Astrocyte of the cerebellum (primary cell): ENCODE measurements around the gene ZSWIM5.
A peak's percentile ranks its signal among the peaks of the same experiment; 100 is the strongest.

ENCODE experiments used
- DNase-seq: peaks from one replicate; pipeline ENCODE4 v3.0.0-alpha.2; 2011; ENCODE audit warnings: low read depth
- H3K4me3 ChIP-seq: 2 replicates; pipeline ENCODE4 v1.5.1; 2011; ENCODE audit warnings: mild to moderate bottlenecking, low read depth, low read length, moderate library complexity
- in situ Hi-C: cut with HindIII; loops from 2 replicates; pipeline ENCODE4 v1.10.0; 2017; ENCODE audit warnings: low sequenced_read_pairs
- TF ChIP-seq, protein P1 (sequence below): IDR thresholded peaks from 2 replicates; pipeline ENCODE4 v1.5.1; 2012; ENCODE audit warnings: low read length, low read depth, moderate library complexity, mild to moderate bottlenecking; ENCODE audit errors: missing control alignments

The ZSWIM5 gene

DNA sequence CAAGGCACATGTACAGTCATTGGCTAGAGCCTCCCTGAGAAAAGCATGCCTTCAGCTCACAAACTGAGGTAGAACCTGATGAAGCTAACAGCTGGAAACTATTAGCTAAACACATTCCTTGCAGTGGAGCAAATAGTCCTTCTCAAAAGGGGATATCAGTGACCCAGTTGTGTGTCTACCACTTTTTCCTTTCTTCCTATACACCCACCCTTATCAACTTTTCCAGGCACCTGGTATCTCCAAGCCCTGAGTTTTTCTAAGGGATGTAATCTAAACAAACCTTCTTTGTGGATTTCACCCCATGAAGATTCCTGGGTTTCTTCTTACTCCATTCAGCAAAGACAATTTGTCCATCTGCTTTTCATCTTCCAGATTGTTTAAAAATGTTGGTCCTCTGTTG lies 10.5 kb upstream of the ZSWIM5 start:
- TF ChIP-seq, protein P1, sequence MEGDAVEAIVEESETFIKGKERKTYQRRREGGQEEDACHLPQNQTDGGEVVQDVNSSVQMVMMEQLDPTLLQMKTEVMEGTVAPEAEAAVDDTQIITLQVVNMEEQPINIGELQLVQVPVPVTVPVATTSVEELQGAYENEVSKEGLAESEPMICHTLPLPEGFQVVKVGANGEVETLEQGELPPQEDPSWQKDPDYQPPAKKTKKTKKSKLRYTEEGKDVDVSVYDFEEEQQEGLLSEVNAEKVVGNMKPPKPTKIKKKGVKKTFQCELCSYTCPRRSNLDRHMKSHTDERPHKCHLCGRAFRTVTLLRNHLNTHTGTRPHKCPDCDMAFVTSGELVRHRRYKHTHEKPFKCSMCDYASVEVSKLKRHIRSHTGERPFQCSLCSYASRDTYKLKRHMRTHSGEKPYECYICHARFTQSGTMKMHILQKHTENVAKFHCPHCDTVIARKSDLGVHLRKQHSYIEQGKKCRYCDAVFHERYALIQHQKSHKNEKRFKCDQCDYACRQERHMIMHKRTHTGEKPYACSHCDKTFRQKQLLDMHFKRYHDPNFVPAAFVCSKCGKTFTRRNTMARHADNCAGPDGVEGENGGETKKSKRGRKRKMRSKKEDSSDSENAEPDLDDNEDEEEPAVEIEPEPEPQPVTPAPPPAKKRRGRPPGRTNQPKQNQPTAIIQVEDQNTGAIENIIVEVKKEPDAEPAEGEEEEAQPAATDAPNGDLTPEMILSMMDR, result no peak
- H3K4me3 ChIP-seq, result no peak overlapping the region
- in situ Hi-C loops, result no loop called here
- DNase-seq, result no peak

DNA sequence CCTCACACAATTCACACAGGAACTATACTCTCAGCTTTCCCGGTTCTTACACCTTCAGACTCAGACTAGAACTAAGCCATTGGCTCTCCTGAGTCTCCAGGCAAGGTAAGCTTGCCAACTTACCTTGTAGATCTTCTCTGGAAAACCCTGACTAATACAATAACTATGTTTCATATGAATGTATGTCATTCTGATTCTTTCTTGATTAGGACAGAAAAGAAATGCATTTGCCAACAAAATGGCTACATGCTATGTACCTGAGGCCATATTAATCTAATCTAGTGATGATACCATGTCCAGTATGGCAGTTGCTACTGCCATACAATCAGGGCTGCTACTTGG lies 9.8 kb upstream of the ZSWIM5 start:
- in situ Hi-C loops, result no loop called here
- H3K4me3 ChIP-seq, result no peak overlapping the region
- no peak for DNase-seq
- TF ChIP-seq, protein P1, result no peak

DNA sequence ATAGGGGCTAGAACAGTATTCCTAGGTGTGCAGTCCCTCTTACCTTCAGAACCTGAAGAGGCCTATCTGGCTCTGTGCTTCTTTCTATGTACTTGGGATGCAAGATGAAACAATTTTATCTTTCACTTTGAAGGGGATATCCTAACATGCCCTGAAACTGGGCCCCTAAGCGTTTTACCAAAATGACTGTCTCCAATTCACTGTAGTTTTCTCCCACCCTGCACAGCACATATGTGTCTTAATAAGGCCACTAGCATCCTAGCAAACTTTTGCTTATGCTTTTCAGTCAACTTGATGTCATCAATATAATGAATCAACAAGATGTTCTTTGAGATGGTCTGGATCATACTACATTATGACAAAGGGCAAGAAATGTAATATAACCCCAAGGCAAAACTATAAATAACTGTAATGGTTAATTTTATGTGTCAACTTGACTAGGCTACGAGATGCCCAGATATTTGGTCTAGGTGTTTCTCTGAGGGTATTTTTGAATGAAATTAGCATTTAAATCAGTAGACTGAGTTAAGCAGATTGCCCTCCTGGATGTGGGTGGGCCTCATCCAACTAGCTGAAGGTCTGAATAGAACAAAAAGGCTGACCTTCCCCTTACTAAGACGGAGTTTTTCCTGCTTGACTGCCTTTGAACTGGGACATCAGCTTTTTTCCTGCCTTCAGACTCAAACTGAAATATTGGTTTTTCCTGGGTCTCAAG lies 9.2 kb upstream of the ZSWIM5 start:
- DNase-seq, result no peak
- TF ChIP-seq, protein P1, result no peak
- in situ Hi-C loops, result no loop called here
- no peak overlapping the region for H3K4me3 ChIP-seq

DNA sequence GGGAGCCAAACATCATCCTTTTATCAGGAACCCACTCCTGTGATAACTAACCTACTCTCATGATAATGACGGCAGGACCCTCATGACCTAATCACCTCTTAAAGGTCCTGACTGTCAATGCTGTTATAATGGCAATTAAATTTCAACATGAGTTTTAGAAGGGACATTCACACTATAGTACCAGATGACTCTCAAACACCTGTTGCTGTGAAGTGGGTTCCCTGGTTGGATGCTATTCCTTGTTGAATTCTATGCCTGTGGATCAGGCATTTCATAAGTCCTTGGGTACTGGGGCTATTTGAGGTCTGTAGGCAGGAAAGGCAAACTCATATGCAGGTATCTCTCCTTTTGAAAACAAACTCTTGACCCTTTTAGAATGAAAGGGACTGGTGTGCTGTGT lies 7.5 kb upstream of the ZSWIM5 start:
- no peak for DNase-seq
- TF ChIP-seq, protein P1, result no peak
- in situ Hi-C loops, result no loop called here
- H3K4me3 ChIP-seq, result no peak overlapping the region

DNA sequence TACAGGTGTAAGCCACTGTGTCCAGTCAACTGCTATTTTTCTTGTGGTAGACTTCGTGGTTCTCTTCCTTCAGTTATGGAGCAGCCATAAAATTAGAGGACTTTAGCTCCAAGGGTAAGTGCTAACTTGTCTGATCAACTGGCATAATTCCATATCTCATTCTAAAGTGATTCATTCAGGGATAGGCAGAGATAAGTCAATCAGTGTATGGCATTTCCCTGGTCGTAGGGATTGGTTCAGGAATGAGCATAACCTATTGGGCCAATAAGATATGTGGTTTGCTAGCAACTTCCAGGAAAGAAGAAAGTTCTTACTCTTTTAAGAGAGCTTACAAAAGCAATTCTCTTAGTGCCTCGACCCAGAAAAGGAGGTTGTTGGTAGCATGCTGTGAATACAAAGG lies 4.7 kb upstream of the ZSWIM5 start:
- in situ Hi-C loops, result no loop called here

DNA sequence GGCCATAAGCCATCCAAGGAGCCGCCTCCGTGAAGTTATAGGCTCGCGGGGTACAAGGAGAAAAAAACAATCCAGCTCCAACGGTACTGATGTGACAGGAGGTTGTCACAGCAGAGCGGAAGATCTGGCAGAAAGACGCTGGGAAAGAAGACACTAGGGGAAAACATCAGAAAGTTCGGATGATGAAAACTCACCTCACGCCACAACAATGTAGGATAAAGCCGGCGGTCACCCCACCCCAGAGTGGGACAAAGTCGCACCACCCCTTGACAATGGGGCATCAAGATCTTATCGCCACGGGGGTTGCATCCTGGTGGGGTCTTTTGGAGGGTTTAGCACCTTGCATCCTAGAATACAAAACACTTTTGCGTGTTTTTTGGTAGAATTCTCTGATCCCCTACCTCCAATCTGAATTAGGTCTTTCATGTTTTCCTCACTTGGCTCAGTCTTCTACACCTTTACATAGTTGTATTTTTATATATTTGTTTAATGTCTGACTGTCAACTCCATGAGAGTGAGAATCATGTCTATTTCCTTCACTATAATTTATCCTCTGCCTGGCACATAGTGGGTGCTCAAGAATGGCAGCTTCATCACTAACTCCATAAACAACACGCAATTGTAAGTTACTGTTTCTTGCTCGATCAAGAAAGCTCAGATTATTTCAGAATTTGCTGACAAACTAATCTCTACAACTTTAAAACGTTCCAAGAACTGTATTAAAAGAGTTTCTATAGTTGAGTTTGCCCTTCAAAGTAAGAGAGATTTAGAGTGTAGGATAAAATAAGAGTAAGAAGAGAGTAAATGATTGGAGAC lies 611 bp upstream of the ZSWIM5 start:
- DNase-seq, result no peak
- TF ChIP-seq, protein P1, result no peak
- peak overlapping the region; percentile 65 for H3K4me3 ChIP-seq
- in situ Hi-C loops, result no loop called here

More for the DNA sequence above, 4.7 kb upstream of the ZSWIM5 start:
- H3K4me3 ChIP-seq, result no peak overlapping the region
- TF ChIP-seq, protein P1, result no peak
- DNase-seq, result no peak
